IMR-90 (cell line): ENCODE results near the gene CHRNA3.

ENCODE experiments used
- BHLHE40 ChIP-seq: fragments of 150-350 bp; IDR thresholded peaks from 2 replicates; pipeline ENCODE4 v1.6.1; 2016; ENCODE audit warnings: mild to moderate bottlenecking, low read depth, low read length
- CHD1 ChIP-seq: IDR thresholded peaks from 2 replicates; pipeline ENCODE4 v1.6.1; 2012; ENCODE audit warnings: low read depth, low read length, improper control_type of control experiment
- CTCF ChIP-seq: conservative IDR thresholded peaks from 2 replicates; pipeline ENCODE4 v1.5.1; 2012; ENCODE audit warnings: mild to moderate bottlenecking, low read depth, low read length, improper control_type of control experiment
- MXI1 ChIP-seq: IDR thresholded peaks from 2 replicates; pipeline ENCODE4 v1.6.1; 2012; ENCODE audit warnings: low read depth, mild to moderate bottlenecking, low read length, moderate library complexity, borderline replicate concordance
- POLR2A ChIP-seq: IDR thresholded peaks from 2 replicates; pipeline ENCODE4 v1.6.1; 2012; ENCODE audit warnings: mild to moderate bottlenecking, low read depth, low read length
- RAD21 ChIP-seq: IDR thresholded peaks from 2 replicates; pipeline ENCODE4 v1.6.1; 2012; ENCODE audit warnings: low read length, improper control_type of control experiment

- TF ChIP-seq CTCF (no peak), MXI1 (no peak), POLR2A (no peak), BHLHE40 (no peak), RAD21 (no peak), CHD1 (no peak)
Observed at GRCh38 chr15:78603467-78603866, 17.3 kb downstream of the CHRNA3 start.
